ENCODE data around the gene TMEM253. TPM values are rescaled to one million over a fixed set of nuclear protein-coding genes. Genes with fewer than 3 reads are reported as not detected.

TMEM253 gene
- total RNA-seq, 1 donor from 2014 or later = 1.4 TPM

DNA sequence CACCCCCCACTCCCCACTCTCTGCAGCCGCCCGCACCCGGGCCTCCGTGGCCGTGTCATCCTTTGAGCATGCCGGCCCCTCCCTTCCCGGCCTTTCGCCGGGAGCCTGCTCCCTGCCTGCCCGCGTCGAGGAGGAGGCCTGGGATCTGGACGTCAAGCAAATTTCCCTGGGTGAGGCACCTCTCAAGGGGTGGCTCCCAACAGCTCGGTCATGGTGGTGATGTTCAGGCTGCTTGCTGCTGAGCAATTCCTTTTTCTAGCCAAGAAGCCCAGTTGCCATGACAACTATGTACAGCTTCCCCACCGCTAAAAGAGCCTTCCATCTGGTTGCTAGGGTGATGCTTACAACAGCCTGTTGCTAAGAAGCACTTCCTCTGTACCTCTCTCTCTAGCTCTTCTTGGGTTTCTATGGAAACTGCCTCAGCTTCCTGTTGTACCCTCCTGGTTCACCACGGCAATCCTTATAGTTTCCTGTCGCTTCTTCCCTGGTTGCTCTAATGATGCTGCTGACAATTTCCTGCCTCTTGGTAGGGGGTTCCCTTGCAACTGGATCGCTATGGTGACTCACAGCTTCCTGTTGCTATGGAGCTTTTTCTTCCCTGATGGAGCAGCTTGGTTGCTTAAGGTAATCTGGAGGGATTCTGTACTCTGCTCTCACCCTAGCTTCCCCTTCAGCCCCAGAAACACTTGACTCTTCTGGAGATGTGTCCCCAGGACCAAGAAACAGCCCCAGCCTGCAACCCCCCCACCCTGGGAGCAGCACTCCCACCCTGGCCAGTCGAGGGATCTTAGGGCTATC lies 13.4 kb upstream of the TMEM253 start:
- H3K36me3 Mint-ChIP-seq (ENCODE audit: low read depth, unreplicated experiment) = peaks cover 37% of the 10 kb centered on the region
- DNase-seq (ENCODE audit: low read depth) = peak; percentile 93

DNA sequence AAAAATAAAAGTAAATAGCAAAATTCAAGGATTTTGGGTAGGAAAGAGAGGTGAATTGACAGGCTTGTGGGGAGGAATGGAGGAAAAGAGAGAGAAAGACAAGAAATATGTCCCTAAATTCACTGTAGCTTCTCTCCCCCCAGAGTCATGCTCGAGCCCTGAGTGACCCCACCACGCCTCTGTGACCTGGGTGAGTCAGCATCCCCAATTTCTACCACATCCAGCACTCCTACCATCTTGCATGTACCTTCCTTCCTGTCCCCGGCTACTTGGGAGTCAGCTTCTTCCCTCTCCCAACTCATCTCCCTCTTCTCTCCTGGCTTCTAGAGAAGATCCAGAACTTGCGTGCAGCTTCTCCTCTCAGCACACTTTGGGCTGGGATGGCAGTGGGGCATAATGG lies 12.2 kb upstream of the TMEM253 start:
- DNase-seq (ENCODE audit: low read depth) = no peak
- TF ChIP-seq, protein P1, sequence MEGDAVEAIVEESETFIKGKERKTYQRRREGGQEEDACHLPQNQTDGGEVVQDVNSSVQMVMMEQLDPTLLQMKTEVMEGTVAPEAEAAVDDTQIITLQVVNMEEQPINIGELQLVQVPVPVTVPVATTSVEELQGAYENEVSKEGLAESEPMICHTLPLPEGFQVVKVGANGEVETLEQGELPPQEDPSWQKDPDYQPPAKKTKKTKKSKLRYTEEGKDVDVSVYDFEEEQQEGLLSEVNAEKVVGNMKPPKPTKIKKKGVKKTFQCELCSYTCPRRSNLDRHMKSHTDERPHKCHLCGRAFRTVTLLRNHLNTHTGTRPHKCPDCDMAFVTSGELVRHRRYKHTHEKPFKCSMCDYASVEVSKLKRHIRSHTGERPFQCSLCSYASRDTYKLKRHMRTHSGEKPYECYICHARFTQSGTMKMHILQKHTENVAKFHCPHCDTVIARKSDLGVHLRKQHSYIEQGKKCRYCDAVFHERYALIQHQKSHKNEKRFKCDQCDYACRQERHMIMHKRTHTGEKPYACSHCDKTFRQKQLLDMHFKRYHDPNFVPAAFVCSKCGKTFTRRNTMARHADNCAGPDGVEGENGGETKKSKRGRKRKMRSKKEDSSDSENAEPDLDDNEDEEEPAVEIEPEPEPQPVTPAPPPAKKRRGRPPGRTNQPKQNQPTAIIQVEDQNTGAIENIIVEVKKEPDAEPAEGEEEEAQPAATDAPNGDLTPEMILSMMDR (IDR thresholded peaks at IDR 0.05; ENCODE audit: insufficient read depth, low read depth, low read length) = no peak
- TF ChIP-seq EZH2 (IDR thresholded peaks at IDR 0.05; ENCODE audit: insufficient read depth, low read length) = no peak
- Mint-ChIP-seq H3K27ac (ENCODE audit: unreplicated experiment) (peak overlapping the region; percentile 86), H3K4me3 (ENCODE audit: unreplicated experiment) (no peak overlapping the region), H3K4me1 (ENCODE audit: low read depth, unreplicated experiment) (peaks cover 43% of the 10 kb centered on the region), H3K9me3 (ENCODE audit: unreplicated experiment) (no peaks in the 10 kb centered on the region), H3K27me3 (ENCODE audit: low read depth, unreplicated experiment) (no peaks in the 10 kb centered on the region), H3K36me3 (ENCODE audit: low read depth, unreplicated experiment) (peaks cover 32% of the 10 kb centered on the region)
- Histone ChIP-seq H2AFZ (ENCODE audit: low read depth, low read length) (no peak overlapping the region), H3K27ac (ENCODE audit: low read depth, low read length) (no peak overlapping the region), H3K4me1 (ENCODE audit: insufficient read depth, low read length) (peaks cover 29% of the 10 kb centered on the region), H3K4me2 (ENCODE audit: low read length) (no peak overlapping the region), H3K4me3 (ENCODE audit: insufficient read depth, low read depth, low read length) (no peak overlapping the region), H3K79me2 (ENCODE audit: insufficient read depth, low read length) (no peaks in the 10 kb centered on the region), H4K20me1 (ENCODE audit: insufficient read depth, low read length) (peaks cover 50% of the 10 kb centered on the region), H3K9me3 (ENCODE audit: insufficient read depth, low read depth, low read length) (no peaks in the 10 kb centered on the region), H3K9ac (ENCODE audit: low read length) (no peak overlapping the region), H3K27me3 (ENCODE audit: insufficient read depth, low read length) (no peaks in the 10 kb centered on the region), H3K36me3 (ENCODE audit: insufficient read depth, low read length) (peaks cover 32% of the 10 kb centered on the region)
- FAIRE-seq = no peak

More for the DNA sequence above, 13.4 kb upstream of the TMEM253 start:
- no peak overlapping the region for H2AFZ ChIP-seq (ENCODE audit: low read depth, low read length)
- Mint-ChIP-seq H3K9me3 (ENCODE audit: unreplicated experiment) (no peaks in the 10 kb centered on the region), H3K4me1 (ENCODE audit: low read depth, unreplicated experiment) (peaks cover 36% of the 10 kb centered on the region), H3K27ac (ENCODE audit: unreplicated experiment) (peak overlapping the region; percentile 92), H3K27me3 (ENCODE audit: low read depth, unreplicated experiment) (no peaks in the 10 kb centered on the region), H3K4me3 (ENCODE audit: unreplicated experiment) (no peak overlapping the region)
- H3K9me3 ChIP-seq (ENCODE audit: insufficient read depth, low read depth, low read length) = no peaks in the 10 kb centered on the region
- H4K20me1 ChIP-seq (ENCODE audit: insufficient read depth, low read length) = peaks cover 44% of the 10 kb centered on the region
- TF ChIP-seq EZH2 (IDR thresholded peaks at IDR 0.05; ENCODE audit: insufficient read depth, low read length) = no peak
- TF ChIP-seq, protein P1 (IDR thresholded peaks at IDR 0.05; ENCODE audit: insufficient read depth, low read depth, low read length) = no peak
- H3K4me3 ChIP-seq (ENCODE audit: insufficient read depth, low read depth, low read length) = no peak overlapping the region
- H3K79me2 ChIP-seq (ENCODE audit: insufficient read depth, low read length) = no peaks in the 10 kb centered on the region
- H3K4me2 ChIP-seq (ENCODE audit: low read length) = peak overlapping the region; percentile 31
- H3K9ac ChIP-seq (ENCODE audit: low read length) = peak overlapping the region; percentile 68
- H3K27me3 ChIP-seq (ENCODE audit: insufficient read depth, low read length) = no peaks in the 10 kb centered on the region
- peak overlapping the region; percentile 89 for H3K27ac ChIP-seq (ENCODE audit: low read depth, low read length)
- FAIRE-seq = peak; percentile 90
- peaks cover 28% of the 10 kb centered on the region for H3K4me1 ChIP-seq (ENCODE audit: insufficient read depth, low read length)
- H3K36me3 ChIP-seq (ENCODE audit: insufficient read depth, low read length) = peaks cover 38% of the 10 kb centered on the region

- H3K4me3 ChIP-seq (ENCODE audit: insufficient read depth, low read depth, low read length) = no peak overlapping the region
- H3K9me3 ChIP-seq (ENCODE audit: insufficient read depth, low read depth, low read length) = no peaks in the 10 kb centered on the region
- H3K79me2 ChIP-seq (ENCODE audit: insufficient read depth, low read length) = no peaks in the 10 kb centered on the region
- no peak for DNase-seq (ENCODE audit: low read depth)
- TF ChIP-seq, protein P1 (IDR thresholded peaks at IDR 0.05; ENCODE audit: insufficient read depth, low read depth, low read length) = no peak
- no peak for TF ChIP-seq EZH2 (IDR thresholded peaks at IDR 0.05; ENCODE audit: insufficient read depth, low read length)
- H4K20me1 ChIP-seq (ENCODE audit: insufficient read depth, low read length) = peaks cover 54% of the 10 kb centered on the region
- H3K36me3 ChIP-seq (ENCODE audit: insufficient read depth, low read length) = peaks cover 28% of the 10 kb centered on the region
- no peak overlapping the region for H3K27ac ChIP-seq (ENCODE audit: low read depth, low read length)
- H3K27me3 Mint-ChIP-seq (ENCODE audit: low read depth, unreplicated experiment) = no peaks in the 10 kb centered on the region
- peak overlapping the region; percentile 86 for H3K27ac Mint-ChIP-seq (ENCODE audit: unreplicated experiment)
- peaks cover 28% of the 10 kb centered on the region for H3K36me3 Mint-ChIP-seq (ENCODE audit: low read depth, unreplicated experiment)
- H3K9ac ChIP-seq (ENCODE audit: low read length) = no peak overlapping the region
- peaks cover 33% of the 10 kb centered on the region for H3K4me1 ChIP-seq (ENCODE audit: insufficient read depth, low read length)
- no peaks in the 10 kb centered on the region for H3K9me3 Mint-ChIP-seq (ENCODE audit: unreplicated experiment)
- FAIRE-seq = no peak
- no peaks in the 10 kb centered on the region for H3K27me3 ChIP-seq (ENCODE audit: insufficient read depth, low read length)
- H3K4me1 Mint-ChIP-seq (ENCODE audit: low read depth, unreplicated experiment) = peaks cover 45% of the 10 kb centered on the region
- no peak overlapping the region for H3K4me3 Mint-ChIP-seq (ENCODE audit: unreplicated experiment)
- no peak overlapping the region for H2AFZ ChIP-seq (ENCODE audit: low read depth, low read length)
- no peak overlapping the region for H3K4me2 ChIP-seq (ENCODE audit: low read length)
Measured at GRCh38 chr14:21089271-21089670, 11.6 kb upstream of the TMEM253 start.

All from astrocyte (in vitro differentiated cells and primary cell).